GM18505 (cell line): Measurements from ENCODE around the gene CHRNB1.

Experiments used
- ATAC-seq: cut with Tn5 transposase; IDR thresholded peaks from one replicate; pipeline ENCODE4 v1.9.1; 2021; ENCODE audit not compliant: unreplicated experiment
- POLR2A ChIP-seq: IDR thresholded peaks from 4 replicates; pipeline ENCODE4 v1.6.1; 2011; ENCODE audit warnings: borderline replicate concordance; ENCODE audit not compliant: insufficient read depth, insufficient read length; ENCODE audit errors: extremely low read depth

CHRNB1 gene

GRCh38 chr17:7436556-7437368 is 8.1 kb upstream of the CHRNB1 start:
- ATAC-seq: no peak
- TF ChIP-seq POLR2A: no peak

DNA sequence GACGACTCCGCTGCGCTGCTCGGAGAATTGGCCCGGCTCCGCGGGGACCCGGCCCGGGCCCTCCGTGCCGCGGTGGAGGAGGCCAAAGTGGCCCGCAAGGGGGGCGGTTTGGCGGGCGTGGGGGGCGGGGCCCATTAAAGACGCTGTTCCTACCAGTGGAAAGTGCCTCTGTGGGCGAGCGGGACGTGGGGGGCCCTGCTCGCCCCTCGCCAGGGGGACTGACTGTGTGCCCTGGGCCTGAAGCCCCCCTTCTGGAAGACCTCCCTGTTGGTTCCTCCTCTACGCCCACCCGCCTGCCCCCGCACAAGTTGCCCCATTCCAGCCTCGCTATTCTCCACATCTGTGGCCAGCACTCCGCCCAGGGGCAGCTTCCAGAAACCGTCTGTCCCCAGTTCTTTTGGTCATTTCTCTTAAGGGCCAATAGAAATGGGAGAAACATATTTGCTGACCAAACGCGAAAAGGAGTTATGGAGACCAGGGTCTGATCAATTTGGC is 7.4 kb upstream of the CHRNB1 start:
- ATAC-seq: no peak
- no peak for TF ChIP-seq POLR2A

- TF ChIP-seq POLR2A: no peak
- no peak for ATAC-seq
These were observed 6.8 kb upstream of the CHRNB1 start for GRCh38 chr17:7437950-7438614.

- ATAC-seq: no peak
These were observed 6.0 kb upstream of the CHRNB1 start for GRCh38 chr17:7438656-7439460.

GRCh38 chr17:7439462-7440112 is 5.3 kb upstream of the CHRNB1 start, which contains the start of gene FGF11:
Gene FGF11 (plus strand): TSS chr17:7439512. CDS start chr17:7439621, 109 bp downstream.
- no peak for ATAC-seq
- no peak for TF ChIP-seq POLR2A

More at GRCh38 chr17:7438656-7439460, 6.0 kb upstream of the CHRNB1 start:
- no peak for TF ChIP-seq POLR2A

DNA sequence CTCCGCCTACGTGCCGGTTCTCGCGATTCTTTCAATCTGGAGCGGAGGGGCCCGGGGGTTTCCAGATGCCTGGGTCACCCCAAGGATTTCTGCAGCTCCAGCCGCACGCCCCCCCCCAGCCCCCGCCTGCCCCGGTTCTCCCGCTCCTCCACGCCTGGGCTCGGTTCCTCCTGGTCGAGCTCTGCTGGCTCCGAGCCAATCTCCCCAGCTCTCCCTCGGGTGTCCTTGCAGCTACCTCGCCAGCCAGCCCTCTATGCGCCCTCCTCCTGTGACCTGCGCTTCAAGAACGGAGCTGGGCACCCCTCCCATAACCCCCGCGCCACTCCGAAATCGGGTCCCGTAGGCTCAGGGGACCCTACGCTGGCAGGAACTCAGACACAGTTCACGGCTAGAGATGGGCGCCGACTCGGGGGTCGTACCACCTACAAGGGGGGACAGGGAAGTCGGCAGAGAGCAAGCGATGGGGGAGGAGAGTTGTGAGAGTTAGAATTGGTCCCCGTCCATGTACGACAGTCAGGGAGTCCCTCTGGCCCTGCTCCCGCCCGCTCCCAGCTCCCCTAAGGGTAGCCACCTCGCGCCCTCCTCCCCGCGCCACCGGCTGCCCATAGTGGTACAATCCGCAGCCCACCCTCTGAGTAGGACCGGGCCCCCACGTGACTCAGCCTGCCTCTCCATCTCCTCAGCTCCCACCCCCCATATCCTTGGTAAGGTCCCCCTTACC is 4.6 kb upstream of the CHRNB1 start:
- no peak for ATAC-seq
- TF ChIP-seq POLR2A: no peak

DNA sequence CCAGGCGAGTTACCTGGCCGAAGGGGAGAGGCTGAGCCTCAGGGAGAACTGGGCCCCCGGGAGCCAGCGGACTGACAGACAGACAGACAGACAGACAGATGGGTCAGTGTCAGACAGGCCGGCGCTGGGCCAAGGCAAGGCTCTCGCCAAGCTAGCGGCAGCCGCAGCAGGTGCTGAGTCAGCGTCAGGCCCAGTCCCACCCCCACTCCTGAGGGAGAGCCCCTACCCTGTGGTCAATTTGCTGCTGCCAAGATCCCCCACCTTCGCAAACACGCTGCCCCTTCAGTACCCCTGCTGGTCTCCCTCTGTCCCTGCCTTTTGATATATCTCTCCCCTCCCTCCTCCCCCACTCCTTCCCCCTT is 4.0 kb upstream of the CHRNB1 start:
- ATAC-seq: no peak
- TF ChIP-seq POLR2A: no peak

- ATAC-seq: no peak
- no peak for TF ChIP-seq POLR2A
These were observed 3.6 kb upstream of the CHRNB1 start for GRCh38 chr17:7441266-7441665.

DNA sequence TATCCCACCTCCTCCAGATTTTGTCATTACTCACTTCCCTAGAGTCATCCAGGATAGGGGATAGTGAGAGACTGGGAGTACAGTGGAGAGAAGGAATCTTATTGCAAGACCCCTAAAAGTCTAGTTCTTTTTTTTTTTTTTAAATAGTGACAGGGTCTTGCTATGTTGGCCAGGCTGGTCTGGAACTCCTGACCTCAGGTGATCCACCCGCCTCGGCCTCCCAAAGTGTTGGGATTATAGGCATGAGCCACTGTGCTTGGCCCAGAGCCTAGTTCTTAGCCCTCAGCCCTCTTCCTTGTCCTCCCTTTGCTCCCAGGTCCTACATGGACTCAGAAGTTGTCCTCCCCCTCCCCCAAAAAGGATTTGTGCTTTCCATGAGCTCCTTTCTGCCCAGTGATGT is 2.7 kb upstream of the CHRNB1 start:
- TF ChIP-seq POLR2A: no peak
- ATAC-seq: no peak

DNA sequence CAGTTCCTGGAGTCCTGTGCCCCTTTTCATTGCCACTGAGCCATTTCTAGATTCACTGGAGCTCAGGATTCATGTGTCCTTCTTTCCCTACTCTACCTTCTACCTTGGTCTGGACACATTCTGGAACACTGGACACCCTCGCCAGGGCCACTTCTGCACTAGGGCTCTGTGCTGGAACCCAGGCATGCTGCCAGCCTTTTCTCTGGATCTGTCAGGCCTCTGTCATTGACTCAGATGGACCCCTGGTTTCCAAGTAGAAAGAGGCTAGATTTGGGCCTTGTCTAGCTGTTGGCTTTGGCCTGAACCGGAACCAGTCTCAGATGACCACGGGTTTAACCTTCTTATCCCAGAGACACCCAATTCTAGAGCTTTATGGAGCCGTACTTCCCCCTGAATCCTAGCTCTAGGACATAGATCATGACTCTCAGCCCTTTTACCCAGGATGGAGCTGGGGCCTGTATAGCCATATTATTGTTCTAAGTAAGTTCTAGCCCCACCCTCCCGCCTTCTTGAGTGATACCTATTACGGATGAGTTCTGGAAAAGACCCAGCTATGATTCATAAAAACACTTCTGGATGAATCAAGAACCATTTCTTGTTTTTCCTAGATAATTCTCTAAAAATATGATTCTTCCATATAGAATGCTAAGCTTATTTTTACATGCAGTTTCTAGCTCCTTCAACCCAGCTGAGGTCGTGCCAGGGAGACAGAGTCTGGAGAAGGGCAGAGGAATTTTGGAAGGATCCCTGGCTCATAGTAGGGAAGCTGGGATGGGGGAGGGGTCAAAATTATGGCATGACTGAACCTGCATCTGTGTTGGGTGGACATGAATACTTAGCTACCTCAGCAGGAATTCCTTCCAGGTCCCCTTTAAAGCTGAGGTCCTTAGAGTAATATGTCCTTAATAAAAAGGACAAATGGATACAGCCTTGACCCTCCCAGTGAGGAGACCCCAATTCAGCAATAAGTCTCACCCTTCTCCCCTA is 1.1 kb upstream of the CHRNB1 start:
- no peak for ATAC-seq
- no peak for TF ChIP-seq POLR2A

GRCh38 chr17:7445619-7445968 is 733 bp downstream of the CHRNB1 start:
- no peak for TF ChIP-seq POLR2A
- ATAC-seq: no peak
